A549 treated with CORT108297 at 1 μM for 4 hours (cell line): ENCODE data around the gene OR1L6. TPM values are rescaled to one million over a fixed set of nuclear protein-coding genes. Genes with fewer than 3 reads are reported as not detected.

Source experiments
- total RNA-seq: library from RNA; stranded (reverse); fragments of 200-300 nt; extraction: Qiagen RNA extraction; gene quantifications from 5 replicates; pipeline ENCODE4 v1.2.3, GENCODE V29; 2022

OR1L6 gene
- total RNA-seq = not detected in 5 replicates

GRCh38 chr9:122742003-122742402, at the start of gene OR1L6:
TSS of gene OR1L6 (plus strand) at chr9:122742303. CDS start at chr9:122749848, 7,545 bp downstream.

DNA sequence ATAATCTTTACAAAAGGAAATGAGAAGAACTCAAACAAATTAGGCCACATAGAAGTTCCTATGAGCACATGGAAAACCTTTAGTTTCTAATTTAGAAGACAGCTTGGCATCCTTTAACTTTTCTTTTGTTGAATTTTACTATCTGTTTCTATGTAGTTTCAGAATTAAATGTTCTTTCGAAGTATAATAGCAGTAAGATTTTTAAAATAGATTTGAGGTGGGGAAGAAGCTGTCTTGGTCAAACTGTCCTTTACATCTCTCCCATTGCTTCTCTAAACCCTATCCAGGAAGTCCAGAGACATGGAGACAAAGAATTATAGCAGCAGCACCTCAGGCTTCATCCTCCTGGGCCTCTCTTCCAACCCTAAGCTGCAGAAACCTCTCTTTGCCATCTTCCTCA, 18.4 kb upstream of the OR1L6 start, which contains the start of gene OR1L4:
Gene OR1L4, plus strand, starts transcription at position 301 of the 400 bp plus-strand sequence. Its CDS starts 0 bp downstream, at position 301.

DNA sequence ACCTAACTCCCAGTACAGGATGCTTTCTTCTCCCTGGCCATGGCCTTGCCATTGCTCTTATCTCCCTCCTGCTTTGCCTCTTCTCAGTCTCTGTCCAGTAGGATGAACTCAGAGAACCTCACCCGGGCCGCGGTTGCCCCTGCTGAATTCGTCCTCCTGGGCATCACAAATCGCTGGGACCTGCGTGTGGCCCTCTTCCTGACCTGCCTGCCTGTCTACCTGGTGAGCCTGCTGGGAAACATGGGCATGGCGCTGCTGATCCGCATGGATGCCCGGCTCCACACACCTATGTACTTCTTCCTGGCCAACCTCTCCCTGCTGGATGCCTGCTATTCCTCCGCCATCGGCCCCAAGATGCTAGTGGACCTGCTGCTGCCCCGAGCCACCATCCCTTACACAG, 46.7 kb downstream of the OR1L6 start, which contains the start of gene OR5C1:
Gene OR5C1, plus strand, starts transcription at position 103 of the 400 bp plus-strand sequence. Its CDS starts 0 bp downstream, at position 103.

Other genes starting within 250 kb of the OR1L6 start
- not detected in 5 replicates for gene OR1J2, start 231.5 kb upstream of the OR1L6 start, total RNA-seq
- 0.10 to 0.13 TPM in 2 of 5 replicates, not detected in the others for gene OR1J4, start 223.2 kb upstream of the OR1L6 start, total RNA-seq
- not detected in 5 replicates for gene OR1N1, start 215.0 kb upstream of the OR1L6 start, total RNA-seq
- not detected in 5 replicates for gene OR1N2, start 189.2 kb upstream of the OR1L6 start, total RNA-seq
- gene OR1L8, start 158.9 kb upstream of the OR1L6 start, total RNA-seq = not detected in 5 replicates
- gene OR1Q1, start 127.6 kb upstream of the OR1L6 start, total RNA-seq = 0.15 TPM in 1 of 5 replicates, not detected in the others
- gene OR1B1, start 84.7 kb upstream of the OR1L6 start, total RNA-seq = not detected in 5 replicates
- not detected in 5 replicates for gene OR1L1, start 80.6 kb upstream of the OR1L6 start, total RNA-seq
- gene OR1L3, start 67.2 kb upstream of the OR1L6 start, total RNA-seq = not detected in 5 replicates
- gene OR1L4, start 18.3 kb upstream of the OR1L6 start, total RNA-seq = not detected in 5 replicates
- not detected in 5 replicates for gene OR5C1, start 46.6 kb downstream of the OR1L6 start, total RNA-seq
- gene OR1K1, start 57.8 kb downstream of the OR1L6 start, total RNA-seq = not detected in 5 replicates
- gene PDCL, start 86.3 kb downstream of the OR1L6 start, total RNA-seq = 14.8 to 18.5 TPM (median 17.6 TPM) in 5 replicates
- gene RC3H2, start 163.1 kb downstream of the OR1L6 start, total RNA-seq = 14.9 to 22.2 TPM (median 19.2 TPM) in 5 replicates
- 4.8 to 6.3 TPM (median 5.4 TPM) in 5 replicates for gene ZBTB6, start 171.0 kb downstream of the OR1L6 start, total RNA-seq
- gene ZBTB26, start 189.2 kb downstream of the OR1L6 start, total RNA-seq = 1.4 to 2.3 TPM (median 2.2 TPM) in 5 replicates
- 12.6 to 15.5 TPM (median 13.9 TPM) in 5 replicates for gene RABGAP1, start 198.7 kb downstream of the OR1L6 start, total RNA-seq